GM12891 (cell line): ENCODE data around the gene KCNMB2.

ENCODE experiments used
- POLR2A ChIP-seq: IDR thresholded peaks from 2 replicates; pipeline ENCODE4 v1.6.1; 2011; ENCODE audit warnings: low read depth, low read length, control low read depth
- POLR2AphosphoS5 ChIP-seq: IDR thresholded peaks from 2 replicates; pipeline ENCODE4 v1.6.1; 2011; ENCODE audit warnings: low read depth, low read length, control low read depth
- POU2F2 ChIP-seq: IDR thresholded peaks from 2 replicates; pipeline ENCODE4 v1.6.1; 2011; ENCODE audit warnings: low read depth, mild to moderate bottlenecking, control low read depth, low read length, moderate library complexity
- TAF1 ChIP-seq: IDR thresholded peaks from 2 replicates; pipeline ENCODE4 v1.6.1; 2011; ENCODE audit warnings: low read depth, low read length, control low read depth

DNA sequence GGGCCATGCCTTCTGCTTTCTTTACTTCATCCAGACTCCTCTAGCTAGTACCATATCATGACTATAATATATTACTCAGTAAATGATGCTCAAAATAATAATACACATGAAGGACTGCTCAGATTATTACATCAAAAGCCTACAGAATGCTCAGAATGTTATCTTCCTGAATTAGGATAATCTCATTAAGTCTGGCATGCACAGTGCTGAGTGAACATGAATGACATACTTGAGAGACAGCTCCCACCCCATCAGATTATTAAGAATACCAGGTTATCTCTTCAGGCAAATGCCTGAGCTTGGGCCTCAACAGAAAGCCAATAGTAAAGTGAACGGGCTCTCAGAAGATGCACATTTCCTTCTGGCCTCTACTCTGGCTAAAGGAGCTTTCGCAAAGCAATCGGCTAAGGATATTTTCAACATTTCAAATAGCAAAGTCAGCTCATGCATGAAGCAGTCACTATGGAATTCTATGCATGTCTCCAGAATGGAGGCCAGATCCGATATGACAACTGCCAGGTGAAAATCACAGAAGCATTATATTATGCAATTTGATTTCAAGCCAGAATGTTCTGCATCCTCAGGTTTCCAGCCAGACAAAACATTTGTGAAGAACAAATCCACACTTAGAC lies 122.6 kb downstream of the KCNMB2 start:
- TF ChIP-seq POLR2A (no peak), TAF1 (no peak), POLR2AphosphoS5 (no peak), POU2F2 (no peak)
